ENCODE results near the gene CLTCL1.
"Not testable (repeated sequence)": the region's sequence is repeated elsewhere in the genome, so short reads cannot be mapped to it uniquely, and the experiment has no call there.

DNA sequence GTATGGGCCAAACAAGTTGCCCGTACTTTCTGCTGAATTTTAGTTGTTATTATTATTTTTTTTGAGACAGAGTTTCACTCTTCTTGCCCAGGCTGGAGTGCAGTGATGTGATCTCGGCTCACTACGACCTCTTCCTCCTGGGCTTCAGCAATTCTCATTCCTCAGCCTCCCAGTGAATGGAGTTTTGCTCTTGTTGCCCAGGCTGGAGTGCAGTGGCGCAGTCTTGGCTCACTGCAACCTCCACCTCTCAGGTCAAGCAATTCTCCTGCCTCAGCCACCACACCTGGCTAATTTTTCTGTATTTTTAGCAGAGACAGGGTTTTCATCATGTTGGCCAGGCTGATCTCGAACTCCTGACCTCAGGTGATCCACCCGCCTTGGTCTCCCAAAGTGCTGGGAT lies 15.0 kb upstream of the CLTCL1 start:
- not testable (repeated sequence) for TF ChIP-seq POLR2A (IDR thresholded peaks at IDR 0.05)
- TF ChIP-seq, protein P1, sequence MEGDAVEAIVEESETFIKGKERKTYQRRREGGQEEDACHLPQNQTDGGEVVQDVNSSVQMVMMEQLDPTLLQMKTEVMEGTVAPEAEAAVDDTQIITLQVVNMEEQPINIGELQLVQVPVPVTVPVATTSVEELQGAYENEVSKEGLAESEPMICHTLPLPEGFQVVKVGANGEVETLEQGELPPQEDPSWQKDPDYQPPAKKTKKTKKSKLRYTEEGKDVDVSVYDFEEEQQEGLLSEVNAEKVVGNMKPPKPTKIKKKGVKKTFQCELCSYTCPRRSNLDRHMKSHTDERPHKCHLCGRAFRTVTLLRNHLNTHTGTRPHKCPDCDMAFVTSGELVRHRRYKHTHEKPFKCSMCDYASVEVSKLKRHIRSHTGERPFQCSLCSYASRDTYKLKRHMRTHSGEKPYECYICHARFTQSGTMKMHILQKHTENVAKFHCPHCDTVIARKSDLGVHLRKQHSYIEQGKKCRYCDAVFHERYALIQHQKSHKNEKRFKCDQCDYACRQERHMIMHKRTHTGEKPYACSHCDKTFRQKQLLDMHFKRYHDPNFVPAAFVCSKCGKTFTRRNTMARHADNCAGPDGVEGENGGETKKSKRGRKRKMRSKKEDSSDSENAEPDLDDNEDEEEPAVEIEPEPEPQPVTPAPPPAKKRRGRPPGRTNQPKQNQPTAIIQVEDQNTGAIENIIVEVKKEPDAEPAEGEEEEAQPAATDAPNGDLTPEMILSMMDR (IDR thresholded peaks at IDR 0.05): not testable (repeated sequence)

Measured in testis (tissue), 2 donors.